ENCODE measurements around the gene PLXNA1.

DNA sequence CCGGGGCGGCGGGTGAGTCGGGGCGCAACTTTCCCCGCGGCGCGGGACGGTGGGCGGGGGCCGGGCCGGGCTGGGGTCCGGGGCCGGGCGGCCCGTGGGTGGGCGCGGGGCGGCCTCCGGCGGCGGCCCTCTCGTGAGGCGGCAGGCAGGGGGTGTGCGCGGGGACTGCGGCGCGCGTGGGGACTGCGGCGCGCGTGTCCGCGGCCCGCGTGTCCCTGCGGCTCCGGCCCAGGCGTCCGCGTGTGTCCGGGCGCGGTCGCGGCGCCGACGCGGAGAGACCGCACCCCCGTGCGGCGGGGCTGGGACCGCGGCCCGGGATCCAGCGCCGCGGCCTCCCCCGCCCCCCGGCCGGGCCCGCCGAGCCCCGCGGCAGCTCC, 349 bp downstream of the PLXNA1 start:
- TF ChIP-seq POLR2A (IDR thresholded peaks at IDR 0.05) = no peak
- TF ChIP-seq, protein P1, sequence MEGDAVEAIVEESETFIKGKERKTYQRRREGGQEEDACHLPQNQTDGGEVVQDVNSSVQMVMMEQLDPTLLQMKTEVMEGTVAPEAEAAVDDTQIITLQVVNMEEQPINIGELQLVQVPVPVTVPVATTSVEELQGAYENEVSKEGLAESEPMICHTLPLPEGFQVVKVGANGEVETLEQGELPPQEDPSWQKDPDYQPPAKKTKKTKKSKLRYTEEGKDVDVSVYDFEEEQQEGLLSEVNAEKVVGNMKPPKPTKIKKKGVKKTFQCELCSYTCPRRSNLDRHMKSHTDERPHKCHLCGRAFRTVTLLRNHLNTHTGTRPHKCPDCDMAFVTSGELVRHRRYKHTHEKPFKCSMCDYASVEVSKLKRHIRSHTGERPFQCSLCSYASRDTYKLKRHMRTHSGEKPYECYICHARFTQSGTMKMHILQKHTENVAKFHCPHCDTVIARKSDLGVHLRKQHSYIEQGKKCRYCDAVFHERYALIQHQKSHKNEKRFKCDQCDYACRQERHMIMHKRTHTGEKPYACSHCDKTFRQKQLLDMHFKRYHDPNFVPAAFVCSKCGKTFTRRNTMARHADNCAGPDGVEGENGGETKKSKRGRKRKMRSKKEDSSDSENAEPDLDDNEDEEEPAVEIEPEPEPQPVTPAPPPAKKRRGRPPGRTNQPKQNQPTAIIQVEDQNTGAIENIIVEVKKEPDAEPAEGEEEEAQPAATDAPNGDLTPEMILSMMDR (IDR thresholded peaks at IDR 0.05) = no peak

Data from transverse colon (tissue), 3 donors.